Stomach (tissue), 9 donors: ENCODE measurements around the gene SCGN. TPM values are rescaled to one million over a fixed set of nuclear protein-coding genes. Genes with fewer than 3 reads are reported as not detected.

ENCODE experiments used
- DNase-seq, 2 donors: peaks; one replicate each; pipeline versions ENCODE4 v3.0.0 to v3.0.0-alpha.2; 2013 to 2019
- H3K27ac ChIP-seq, 5 donors: fragments of 200-600 bp in 4 of 5; sonication (generic) in 4 of 5; one replicate each; pipeline ENCODE4 v1.5.1; 2013 to 2019; ENCODE audit warnings: mild to moderate bottlenecking in 1 of 5, moderate library complexity in 1 of 5
- H3K27me3 ChIP-seq, 3 donors: fragments of 200-600 bp; sonication (generic); one replicate each; pipeline ENCODE4 v1.5.1; 2017 to 2019; ENCODE audit warnings: mixed run types in 1 of 3
- H3K36me3 ChIP-seq, 4 donors: fragments of 200-600 bp; sonication (generic); 1 replicate in 3 of 4; 2 replicates in 1 of 4; pipeline ENCODE4 v1.5.1; 2016 to 2019
- H3K4me1 ChIP-seq, 4 donors: fragments of 200-600 bp; sonication (generic); one replicate each; pipeline ENCODE4 v1.5.1; 2016 to 2019
- H3K4me3 ChIP-seq, 4 donors: fragments of 200-600 bp; sonication (generic) in 3 of 4; one replicate each; pipeline ENCODE4 v1.5.1; 2016 to 2019; ENCODE audit warnings: mild to moderate bottlenecking in 1 of 4
- H3K9me3 ChIP-seq, 4 donors: fragments of 200-600 bp; sonication (generic); one replicate each; pipeline ENCODE4 v1.5.1; 2016 to 2019
- CTCF ChIP-seq, 7 experiments: fragments of 450-650 bp in 4 of 7; fragments of 200-600 bp in 3 of 7; sonication (generic) in 3 of 7; IDR thresholded peaks; one replicate each; pipeline ENCODE4 v1.5.1; 2016 to 2019; ENCODE audit warnings: antibody characterized with exemption in 7 of 7, control low read depth in 2 of 7, mild to moderate bottlenecking in 1 of 7
- EP300 ChIP-seq: sonication (generic); formaldehyde crosslinking; IDR thresholded peaks from one replicate; pipeline ENCODE4 v1.6.1; 2017; ENCODE audit warnings: antibody characterized with exemption
- POLR2A ChIP-seq, 4 donors: fragments of 450-650 bp; IDR thresholded peaks; one replicate each; pipeline ENCODE4 v1.6.1; 2016; ENCODE audit warnings: antibody characterized with exemption in 4 of 4, control low read depth in 2 of 4, mild to moderate bottlenecking in 1 of 4, moderate library complexity in 1 of 4
- POLR2AphosphoS5 ChIP-seq, 3 donors: sonication (generic); formaldehyde crosslinking; IDR thresholded peaks; one replicate each; pipeline ENCODE4 v1.6.1; 2016; ENCODE audit warnings: antibody characterized with exemption in 3 of 3
- WGBS, 5 donors: extraction: QIAGEN DNeasy Blood & Tissue Kit in 3 of 5; methylation state at CpG; one replicate each; pipeline versions ENCODE4 v1.1.5 to v1.1.7; 2013 to 2018; 5-methylcytosine and 5-hydroxymethylcytosine counted together
- intact Hi-C: fragments of 100-400 bp; cut with DNase I; formaldehyde crosslinking; loops from one replicate; pipeline ENCODE4 v1.15.1; 2023; ENCODE audit warnings: low total_unique reads
- polyA plus RNA-seq, 3 donors: library from polyadenylated mRNA; stranded (reverse); fragments of 200-250 nt; gene quantifications; one replicate each; pipeline ENCODE4 v1.2.3, GENCODE V29; 2013
- total RNA-seq, 5 donors: library from RNA; depleted of rRNA; stranded (reverse); fragments of >200 nt; gene quantifications; one replicate each; pipeline versions ENCODE4 v1.1.0 to v1.2.3, GENCODE V29; 2014 to 2016
- donor health status: healthy with polysubstance abuse.
- donor health status: Bipolar disorder and iron deficiency.
- donor health status: healthy.

The SCGN gene
- total and polyA plus RNA-seq, 8 donors, result 0.89 to 11.9 (median 3.0) TPM; not detected in 1

- intact Hi-C loops, result no loop called here
- no peak overlapping the region for H3K4me3 ChIP-seq
- H3K9me3 ChIP-seq, result no peaks in the 10 kb centered on the region
- no peaks in the 10 kb centered on the region for H3K4me1 ChIP-seq
- no peaks in the 10 kb centered on the region for H3K27me3 ChIP-seq
- no peak for TF ChIP-seq EP300
- TF ChIP-seq POLR2A (IDR thresholded peaks at IDR 0.05), result no peak
- TF ChIP-seq POLR2AphosphoS5 (IDR thresholded peaks at IDR 0.05), result no peak
- no peak for TF ChIP-seq CTCF (IDR thresholded peaks at IDR 0.05)
- peaks cover 0 to 29% (median 12%) of the 10 kb centered on the region in 4 donors for H3K36me3 ChIP-seq
- DNase-seq, result no peak
- H3K27ac ChIP-seq, result no peak overlapping the region
- WGBS, 5 donors, result 42 to 58% (median 49%) methylated on average over 1 of the region's 1 CpG
Measured at GRCh38 chr6:25623065-25623464, 28.9 kb upstream of the SCGN start.

DNA sequence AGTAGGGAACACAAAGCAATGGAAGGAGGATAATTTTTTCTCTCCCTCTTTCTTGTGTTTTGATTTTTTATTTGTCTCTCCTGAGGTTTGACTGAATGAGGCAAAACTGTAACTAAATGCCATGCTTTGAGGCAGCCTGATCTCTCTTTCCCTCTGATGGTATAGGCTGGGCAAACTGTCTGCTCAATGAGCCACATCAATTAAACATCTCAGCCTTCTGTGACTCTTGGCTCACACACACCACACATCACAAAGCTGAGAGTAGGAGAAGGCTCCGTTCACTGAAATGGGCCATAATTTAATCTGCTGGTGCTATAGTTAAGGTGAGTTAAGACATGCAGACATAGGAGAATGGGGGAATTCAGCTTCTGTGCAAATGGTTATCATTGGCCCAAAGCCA lies 28.1 kb upstream of the SCGN start:
- DNase-seq, result no peak
- TF ChIP-seq CTCF (IDR thresholded peaks at IDR 0.05) (no peak), POLR2A (IDR thresholded peaks at IDR 0.05) (no peak), EP300 (no peak), POLR2AphosphoS5 (IDR thresholded peaks at IDR 0.05) (no peak)
- Histone ChIP-seq H3K4me1 (no peaks in the 10 kb centered on the region), H3K27me3 (no peaks in the 10 kb centered on the region), H3K27ac (no peak overlapping the region), H3K4me3 (no peak overlapping the region), H3K9me3 (no peaks in the 10 kb centered on the region), H3K36me3 (peaks cover 0 to 28% (median 11%) of the 10 kb centered on the region in 4 donors)
- intact Hi-C loops, result no loop called here
- WGBS, 5 donors, result 67 to 86% (median 79%) methylated on average over 1 of the region's 1 CpG

GRCh38 chr6:25627001-25627400 lies 25.0 kb upstream of the SCGN start:
- Histone ChIP-seq H3K36me3 (peaks cover 0 to 2% (median 0%) of the 10 kb centered on the region in 4 donors), H3K4me3 (no peak overlapping the region), H3K4me1 (no peaks in the 10 kb centered on the region), H3K27me3 (peaks cover 0 to 5% (median 0%) of the 10 kb centered on the region in 3 donors), H3K9me3 (no peaks in the 10 kb centered on the region), H3K27ac (no peak overlapping the region)
- TF ChIP-seq POLR2A (IDR thresholded peaks at IDR 0.05) (no peak), EP300 (no peak), POLR2AphosphoS5 (IDR thresholded peaks at IDR 0.05) (no peak), CTCF (IDR thresholded peaks at IDR 0.05) (no peak)
- intact Hi-C loops, result no loop called here
- DNase-seq, result no peak
- 68 to 78% (median 69%) methylated on average over 3 of the region's 3 CpGs for WGBS, 5 donors

DNA sequence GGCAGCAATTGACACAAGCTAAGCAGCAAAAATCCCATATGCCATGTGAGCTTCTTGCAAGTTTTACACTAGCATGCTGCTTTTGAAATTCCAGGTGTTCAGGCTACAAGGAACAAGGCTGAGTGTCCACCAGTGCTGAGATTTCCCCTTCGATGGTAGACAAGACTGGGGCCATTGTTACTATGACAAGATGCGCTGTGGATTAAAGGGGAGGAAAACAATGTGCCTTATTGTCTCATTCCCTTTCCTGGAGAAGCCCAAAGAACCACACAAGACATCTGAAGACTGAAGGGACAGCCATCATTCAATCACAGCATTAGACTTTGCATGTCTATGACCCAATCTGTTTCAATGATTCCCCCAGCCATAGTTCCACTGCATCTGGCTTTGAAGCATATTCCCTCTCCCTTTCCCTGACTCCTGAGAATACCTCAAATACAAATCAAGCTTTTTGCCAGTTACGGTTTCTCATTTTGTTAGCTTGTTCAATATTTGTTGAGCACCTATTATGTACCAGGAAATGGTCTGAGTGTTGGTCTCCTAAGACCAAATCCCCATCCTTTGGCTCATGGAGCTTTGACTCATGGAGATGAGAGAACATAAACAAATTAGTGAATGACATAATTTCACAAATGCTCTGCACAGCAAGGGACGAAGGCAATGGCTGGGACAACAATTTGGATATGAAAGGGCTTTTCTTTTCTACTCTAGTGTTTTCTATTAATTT lies 23.4 kb upstream of the SCGN start:
- Histone ChIP-seq H3K9me3 (no peaks in the 10 kb centered on the region), H3K36me3 (no peaks in the 10 kb centered on the region), H3K4me1 (no peaks in the 10 kb centered on the region), H3K27me3 (peaks cover 0 to 8% (median 0%) of the 10 kb centered on the region in 3 donors), H3K27ac (no peak overlapping the region), H3K4me3 (no peak overlapping the region)
- 68 to 83% (median 77%) methylated on average over 4 of the region's 4 CpGs for WGBS, 5 donors
- no peak for DNase-seq
- intact Hi-C loops, result no loop called here
- TF ChIP-seq EP300 (no peak), POLR2A (IDR thresholded peaks at IDR 0.05) (no peak), CTCF (IDR thresholded peaks at IDR 0.05) (no peak), POLR2AphosphoS5 (IDR thresholded peaks at IDR 0.05) (no peak)
